GM19324 (cell line): ENCODE results near the gene GJA4.

Experiments used
- ATAC-seq: cut with Tn5 transposase; IDR thresholded peaks from one replicate; pipeline ENCODE4 v1.9.1; 2021; ENCODE audit warnings: mild to moderate bottlenecking, moderate library complexity; ENCODE audit not compliant: unreplicated experiment, low FRiP score

GJA4 gene

GRCh38 chr1:34792868-34793727, at the start of gene GJA4:
Gene GJA4, plus strand, starts transcription at chr1:34792999. Its CDS starts 1,215 bp downstream, at chr1:34794214.
- ATAC-seq: no peak

DNA sequence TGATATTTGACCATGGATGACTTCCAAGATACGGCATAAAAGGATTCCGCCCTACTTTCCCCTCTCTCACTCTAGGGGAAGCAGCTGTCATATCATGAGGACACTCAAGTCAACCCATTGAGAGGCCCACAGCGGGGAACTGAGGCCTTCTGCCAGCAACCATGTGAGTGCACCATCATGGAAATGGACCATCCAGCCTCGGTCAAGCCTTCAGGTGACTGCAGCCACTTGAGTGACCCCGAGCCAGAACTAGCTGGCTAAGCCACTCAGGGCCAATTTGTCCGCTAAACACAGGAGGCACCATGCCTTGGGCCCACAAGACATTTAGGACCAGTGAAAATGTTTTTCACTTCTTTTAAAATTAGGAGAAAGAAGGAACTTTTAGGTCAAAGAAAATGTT, 49.0 kb upstream of the GJA4 start:
- ATAC-seq: no peak

- no peak for ATAC-seq
These were observed 47.9 kb upstream of the GJA4 start for GRCh38 chr1:34744851-34745250.

- ATAC-seq: no peak
These were observed 47.1 kb upstream of the GJA4 start for GRCh38 chr1:34745666-34746065.

DNA sequence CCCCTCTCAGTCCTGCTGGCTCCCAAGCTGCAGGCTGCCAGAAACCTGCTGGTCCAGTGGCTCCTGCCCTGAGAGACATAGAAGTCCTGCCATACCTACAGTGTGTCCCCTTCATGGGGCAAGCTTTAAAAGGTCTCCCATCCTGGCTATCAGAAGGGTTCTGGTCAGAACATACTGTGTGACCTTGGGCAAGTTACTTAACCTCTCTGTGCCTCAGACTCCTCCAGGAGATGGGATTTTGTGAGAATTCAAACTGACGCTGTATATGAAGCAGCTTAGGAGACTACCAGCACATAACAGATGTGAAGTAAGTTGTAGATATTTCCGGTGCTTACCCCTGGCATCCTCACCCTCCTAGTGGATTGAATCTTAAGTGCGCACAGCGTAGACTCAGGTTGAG, 46.7 kb upstream of the GJA4 start:
- ATAC-seq: no peak

DNA sequence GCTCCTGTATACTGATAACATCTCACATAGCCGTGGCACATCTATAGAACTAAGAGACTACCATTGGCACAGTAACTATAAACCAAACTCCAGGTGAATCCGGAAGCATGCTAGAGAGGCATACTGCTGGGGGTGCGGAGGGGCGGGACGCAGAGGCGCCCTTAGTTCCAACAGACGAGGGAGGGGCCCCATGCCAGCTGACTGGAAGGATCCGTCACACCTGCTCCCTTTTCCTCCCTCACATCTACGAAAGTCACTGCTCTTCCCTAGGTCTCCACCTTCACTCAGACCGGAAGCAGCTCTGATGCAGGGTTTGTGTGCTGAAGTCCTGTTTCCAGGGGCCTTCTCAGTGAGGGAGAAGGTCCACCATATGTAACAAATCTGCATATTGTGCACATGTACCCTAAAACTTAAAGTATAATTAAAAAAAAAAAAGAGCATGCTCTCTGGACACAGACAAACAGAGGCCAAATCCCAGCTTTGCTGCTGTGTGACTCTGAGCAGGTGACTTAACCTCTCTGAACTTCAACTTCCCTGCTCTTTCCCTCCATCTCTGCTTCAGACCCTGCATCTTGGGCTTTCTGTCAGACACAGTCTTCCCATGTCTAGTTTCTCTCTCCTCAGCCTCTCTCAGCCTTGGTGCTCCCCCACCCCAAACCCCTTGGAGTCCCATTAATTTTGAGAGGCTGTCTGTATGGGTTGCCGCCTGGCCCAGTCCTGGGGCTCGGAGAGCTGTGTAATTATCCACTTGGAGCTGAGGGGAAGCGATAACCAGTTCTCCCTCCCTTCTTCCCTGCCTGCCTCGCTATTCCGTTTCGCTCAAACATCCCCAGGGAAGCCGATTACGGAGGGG, 45.8 kb upstream of the GJA4 start:
- ATAC-seq: no peak

DNA sequence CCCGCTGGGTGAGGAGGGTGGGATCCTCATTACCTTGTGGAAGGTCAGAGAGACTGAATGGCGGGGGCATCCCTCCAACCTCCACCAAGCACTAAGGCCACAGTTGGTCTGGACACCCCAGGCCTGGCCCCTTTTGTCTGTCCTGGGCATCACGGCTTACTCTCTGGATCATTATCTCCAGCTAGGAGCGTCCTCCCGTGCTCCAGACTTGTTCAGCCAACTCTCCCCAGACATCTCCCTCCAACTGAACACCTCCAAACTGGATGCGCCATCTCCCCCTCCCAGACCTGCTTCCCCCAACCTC, 45.2 kb upstream of the GJA4 start:
- ATAC-seq: no peak

DNA sequence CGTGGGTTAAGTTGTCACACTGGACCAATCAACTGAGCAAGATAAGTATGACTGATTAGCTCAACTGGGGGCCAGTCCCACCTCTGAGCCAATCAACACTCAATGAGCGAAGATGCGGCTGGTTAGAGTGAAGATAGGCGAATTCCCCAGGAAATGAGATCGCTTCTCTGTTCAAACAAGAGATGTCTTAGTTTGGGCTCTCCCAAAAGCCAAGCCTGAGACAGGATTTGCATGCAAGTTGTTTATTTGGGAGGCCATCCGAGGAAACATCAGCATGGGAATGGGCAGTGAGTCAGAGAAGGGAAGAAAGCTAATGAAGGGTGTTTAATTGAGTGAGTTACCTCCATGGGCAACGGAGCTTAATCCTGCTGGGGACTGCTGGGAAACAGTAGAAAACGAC, 42.8 kb upstream of the GJA4 start:
- ATAC-seq: no peak

DNA sequence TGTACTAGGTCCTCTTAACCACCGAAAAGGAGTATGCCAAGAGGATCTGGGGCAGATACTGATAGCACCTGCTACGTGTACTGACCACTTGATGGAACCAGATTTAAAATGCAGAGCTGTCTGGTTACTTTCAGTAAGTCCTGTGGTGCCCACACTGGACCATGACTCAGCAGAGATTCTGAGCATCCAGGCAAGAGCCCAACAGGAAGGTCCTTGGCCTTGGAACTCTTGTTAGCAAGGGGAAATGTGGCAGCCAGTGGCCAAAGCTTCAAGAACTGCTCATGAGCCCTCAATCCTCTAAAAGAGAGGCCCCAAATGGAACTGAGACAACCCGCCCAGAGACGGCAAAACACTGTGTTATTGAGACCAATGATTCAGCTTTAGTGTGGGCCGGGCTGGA, 42.2 kb upstream of the GJA4 start:
- no peak for ATAC-seq

DNA sequence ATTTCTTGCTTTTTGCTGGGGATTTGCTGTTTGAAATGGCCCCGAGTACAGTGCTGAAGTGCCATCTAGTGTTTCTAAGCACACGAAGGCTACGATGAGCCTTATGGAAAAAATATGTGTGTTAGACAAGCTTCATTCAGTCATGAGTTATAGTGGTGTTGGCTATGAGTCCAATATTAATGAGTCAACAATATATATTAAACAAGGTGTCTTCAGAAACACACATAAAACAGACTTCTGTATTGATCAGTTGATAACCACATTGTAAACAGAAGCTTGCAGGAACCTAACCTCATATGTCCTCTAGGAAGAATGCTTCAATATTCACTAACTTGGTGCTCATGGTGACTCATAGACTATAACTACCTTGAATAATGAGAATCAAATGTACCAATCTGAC, 39.6 kb upstream of the GJA4 start:
- no peak for ATAC-seq

DNA sequence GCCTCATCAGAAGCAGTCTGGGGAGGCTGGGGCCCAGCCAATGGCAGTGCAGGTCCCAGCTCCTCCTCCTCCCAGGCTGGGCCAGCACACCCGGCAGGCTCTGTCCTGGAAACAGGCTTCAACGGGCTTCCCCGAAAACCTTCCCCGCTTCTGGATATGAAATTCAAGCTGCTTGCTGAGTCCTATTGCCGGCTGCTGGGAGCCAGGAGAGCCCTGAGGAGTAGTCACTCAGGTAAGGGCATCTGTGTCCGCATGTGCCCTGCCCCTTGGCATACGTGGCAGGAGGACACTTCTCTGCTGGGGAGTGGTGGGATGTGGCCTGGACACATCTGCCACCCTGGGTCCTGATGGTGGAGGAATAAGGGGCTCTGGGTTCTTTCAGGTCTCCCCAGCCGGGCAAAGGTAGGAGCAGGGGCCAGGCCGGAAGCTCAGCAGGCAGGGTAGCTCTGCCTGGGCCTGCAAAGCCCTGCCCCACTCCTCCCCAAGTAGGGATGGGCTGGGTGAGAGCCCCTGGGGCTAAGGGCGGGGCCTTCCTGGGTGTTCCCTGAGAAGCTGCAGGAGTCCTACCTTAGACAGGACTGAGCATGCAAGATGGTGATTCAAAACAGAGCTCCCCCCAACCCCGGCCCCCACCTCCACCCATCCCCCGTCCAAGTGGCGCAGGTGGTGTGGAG, 37.7 kb upstream of the GJA4 start, which contains the start of gene GJB5:
GJB5 (plus strand) TSS at position 84 of the 674 bp plus-strand sequence. CDS start 2,284 bp downstream, outside the sequence.
- ATAC-seq: no peak

GRCh38 chr1:34755961-34756360, 36.8 kb upstream of the GJA4 start:
- ATAC-seq: no peak

DNA sequence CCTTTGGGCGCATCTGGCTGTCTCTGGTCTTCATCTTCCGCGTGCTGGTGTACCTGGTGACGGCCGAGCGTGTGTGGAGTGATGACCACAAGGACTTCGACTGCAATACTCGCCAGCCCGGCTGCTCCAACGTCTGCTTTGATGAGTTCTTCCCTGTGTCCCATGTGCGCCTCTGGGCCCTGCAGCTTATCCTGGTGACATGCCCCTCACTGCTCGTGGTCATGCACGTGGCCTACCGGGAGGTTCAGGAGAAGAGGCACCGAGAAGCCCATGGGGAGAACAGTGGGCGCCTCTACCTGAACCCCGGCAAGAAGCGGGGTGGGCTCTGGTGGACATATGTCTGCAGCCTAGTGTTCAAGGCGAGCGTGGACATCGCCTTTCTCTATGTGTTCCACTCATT, 35.4 kb upstream of the GJA4 start:
- ATAC-seq: no peak

- no peak for ATAC-seq
These were observed 34.0 kb upstream of the GJA4 start for GRCh38 chr1:34758751-34759150.

GRCh38 chr1:34759503-34760357, 33.1 kb upstream of the GJA4 start, which contains the start of gene GJB4:
Gene GJB4, plus strand, starts transcription at chr1:34759740. Its CDS starts 1,515 bp downstream, at chr1:34761255.
- no peak for ATAC-seq

DNA sequence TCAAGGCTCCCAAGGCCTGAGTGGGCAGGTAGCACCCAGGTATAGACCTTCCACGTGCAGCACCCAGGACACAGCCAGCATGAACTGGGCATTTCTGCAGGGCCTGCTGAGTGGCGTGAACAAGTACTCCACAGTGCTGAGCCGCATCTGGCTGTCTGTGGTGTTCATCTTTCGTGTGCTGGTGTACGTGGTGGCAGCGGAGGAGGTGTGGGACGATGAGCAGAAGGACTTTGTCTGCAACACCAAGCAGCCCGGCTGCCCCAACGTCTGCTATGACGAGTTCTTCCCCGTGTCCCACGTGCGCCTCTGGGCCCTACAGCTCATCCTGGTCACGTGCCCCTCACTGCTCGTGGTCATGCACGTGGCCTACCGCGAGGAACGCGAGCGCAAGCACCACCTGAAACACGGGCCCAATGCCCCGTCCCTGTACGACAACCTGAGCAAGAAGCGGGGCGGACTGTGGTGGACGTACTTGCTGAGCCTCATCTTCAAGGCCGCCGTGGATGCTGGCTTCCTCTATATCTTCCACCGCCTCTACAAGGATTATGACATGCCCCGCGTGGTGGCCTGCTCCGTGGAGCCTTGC, 31.5 kb upstream of the GJA4 start:
- ATAC-seq: no peak

- no peak for ATAC-seq
These were observed 31.0 kb upstream of the GJA4 start for GRCh38 chr1:34761776-34762307.

DNA sequence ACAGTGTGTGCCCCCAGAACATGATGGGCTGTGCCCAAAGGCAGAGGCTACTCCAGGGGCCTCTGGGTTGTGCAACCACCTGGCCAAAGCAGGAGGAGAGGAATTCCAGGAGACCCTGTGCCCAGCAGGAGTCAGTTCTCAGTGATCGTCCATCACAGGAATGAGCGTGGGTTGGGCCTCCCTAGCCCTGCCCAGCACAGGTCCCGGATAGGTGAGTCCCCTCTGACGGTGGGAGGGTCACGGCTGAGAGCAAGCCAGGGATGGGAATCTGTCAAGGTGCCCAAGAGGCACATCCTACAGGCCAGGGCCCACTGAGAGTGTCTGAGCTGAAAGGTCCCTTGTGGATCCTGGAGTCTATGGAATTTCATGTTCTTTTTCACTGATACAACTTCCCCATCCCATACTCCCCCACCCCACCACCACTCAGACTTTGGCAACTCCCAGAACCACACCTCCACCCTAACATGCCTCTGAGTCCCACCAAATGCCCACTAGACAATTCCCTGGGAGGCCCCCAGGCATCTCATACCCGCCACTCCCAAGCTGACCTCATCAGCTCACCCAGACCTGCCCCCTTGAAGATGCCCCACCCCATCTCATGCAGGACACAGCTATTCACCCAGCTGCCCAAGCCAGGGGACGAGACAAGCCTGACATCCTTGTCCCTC, 30.2 kb upstream of the GJA4 start:
- ATAC-seq: no peak
